Gastroesophageal sphincter (tissue), 4 donors: ENCODE measurements around the gene ARHGEF26. TPM values are rescaled to one million over a fixed set of nuclear protein-coding genes. Genes with fewer than 3 reads are reported as not detected.

Experiments
- ATAC-seq: fragments of 150-250 bp; one replicate; pipeline ENCODE4 v1.9.1; 2016; ENCODE audit warnings: mild to moderate bottlenecking, moderate library complexity
- H3K27ac ChIP-seq, 4 donors: fragments of 200-600 bp; sonication (generic) in 3 of 4; 1 replicate in 3 of 4; 2 replicates in 1 of 4; pipeline ENCODE4 v1.5.1; 2016 to 2019
- H3K27me3 ChIP-seq: fragments of 200-600 bp; sonication (generic); one replicate; pipeline ENCODE4 v1.5.1; 2019
- H3K36me3 ChIP-seq, 2 donors: fragments of 200-600 bp; sonication (generic); one replicate each; pipeline ENCODE4 v1.5.1; 2019; ENCODE audit warnings: control low read depth in 1 of 2
- H3K4me1 ChIP-seq, 3 donors: fragments of 200-600 bp; sonication (generic); 1 replicate in 2 of 3; 2 replicates in 1 of 3; pipeline ENCODE4 v1.5.1; 2016 to 2019; ENCODE audit warnings: control low read depth in 2 of 3
- H3K4me3 ChIP-seq, 2 donors: fragments of 200-600 bp; sonication (generic); one replicate each; pipeline ENCODE4 v1.5.1; 2019; ENCODE audit warnings: mild to moderate bottlenecking in 1 of 2, moderate library complexity in 1 of 2
- H3K9me3 ChIP-seq, 3 donors: fragments of 200-600 bp; sonication (generic); one replicate each; pipeline ENCODE4 v1.5.1; 2017 to 2019; ENCODE audit warnings: control low read depth in 2 of 3
- EP300 ChIP-seq: sonication (generic); formaldehyde crosslinking; IDR thresholded peaks from one replicate; pipeline ENCODE4 v1.6.1; 2017; ENCODE audit warnings: antibody characterized with exemption, mild to moderate bottlenecking
- POLR2A ChIP-seq, 2 donors: fragments of 450-650 bp; IDR thresholded peaks; one replicate each; pipeline ENCODE4 v1.6.1; 2017; ENCODE audit warnings: antibody characterized with exemption in 2 of 2, mild to moderate bottlenecking in 2 of 2, moderate library complexity in 1 of 2
- POLR2AphosphoS5 ChIP-seq: sonication (generic); formaldehyde crosslinking; IDR thresholded peaks from one replicate; pipeline ENCODE4 v1.6.1; 2017; ENCODE audit warnings: antibody characterized with exemption
- WGBS, 2 donors: methylation state at CpG; one replicate each; pipeline ENCODE4 v1.1.5; 2018; ENCODE audit warnings: low coverage in 1 of 2; 5-methylcytosine and 5-hydroxymethylcytosine counted together
- total RNA-seq, 4 donors: library from RNA; depleted of rRNA; stranded (reverse); fragments of >200 nt; gene quantifications; one replicate each; pipeline ENCODE4 v1.1.0, GENCODE V29; 2016
- TF ChIP-seq, protein P1 (sequence below), 4 experiments: fragments of 200-600 bp in 2 of 4; fragments of 450-650 bp in 2 of 4; sonication (generic) in 1 of 4; IDR thresholded peaks; one replicate each; pipeline ENCODE4 v1.5.1; 2017 to 2019; ENCODE audit warnings: antibody characterized with exemption in 4 of 4, mild to moderate bottlenecking in 2 of 4, moderate library complexity in 2 of 4

ARHGEF26 gene
- total RNA-seq, 4 donors from 2014 or later = 79.3 to 154 (median 133) TPM

DNA sequence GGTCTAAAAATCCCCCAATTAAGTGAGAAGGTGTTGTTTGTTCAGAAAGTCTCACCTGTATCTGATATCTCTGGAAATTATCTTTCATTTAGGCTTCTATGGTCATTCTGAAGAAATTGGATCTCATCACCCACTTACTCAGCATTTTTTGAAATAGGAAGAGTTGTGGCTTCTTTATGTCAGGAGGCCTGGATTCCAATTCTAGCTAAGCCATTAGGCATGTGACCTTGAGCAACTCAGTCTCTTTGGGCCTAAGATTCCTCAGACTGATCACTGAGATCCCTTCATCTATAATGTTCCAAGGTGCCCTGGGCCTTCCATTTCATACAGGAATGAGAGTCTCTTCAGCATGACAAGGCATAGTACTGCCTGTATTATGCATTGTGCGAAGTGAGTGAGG, 70.3 kb downstream of the ARHGEF26 start:
- peaks cover 5 to 63% of the 10 kb centered on the region in 2 donors for H3K36me3 ChIP-seq
- no peak for TF ChIP-seq EP300
- TF ChIP-seq POLR2A (IDR thresholded peaks at IDR 0.05) = no peak
- no peak for TF ChIP-seq POLR2AphosphoS5
- TF ChIP-seq, protein P1, sequence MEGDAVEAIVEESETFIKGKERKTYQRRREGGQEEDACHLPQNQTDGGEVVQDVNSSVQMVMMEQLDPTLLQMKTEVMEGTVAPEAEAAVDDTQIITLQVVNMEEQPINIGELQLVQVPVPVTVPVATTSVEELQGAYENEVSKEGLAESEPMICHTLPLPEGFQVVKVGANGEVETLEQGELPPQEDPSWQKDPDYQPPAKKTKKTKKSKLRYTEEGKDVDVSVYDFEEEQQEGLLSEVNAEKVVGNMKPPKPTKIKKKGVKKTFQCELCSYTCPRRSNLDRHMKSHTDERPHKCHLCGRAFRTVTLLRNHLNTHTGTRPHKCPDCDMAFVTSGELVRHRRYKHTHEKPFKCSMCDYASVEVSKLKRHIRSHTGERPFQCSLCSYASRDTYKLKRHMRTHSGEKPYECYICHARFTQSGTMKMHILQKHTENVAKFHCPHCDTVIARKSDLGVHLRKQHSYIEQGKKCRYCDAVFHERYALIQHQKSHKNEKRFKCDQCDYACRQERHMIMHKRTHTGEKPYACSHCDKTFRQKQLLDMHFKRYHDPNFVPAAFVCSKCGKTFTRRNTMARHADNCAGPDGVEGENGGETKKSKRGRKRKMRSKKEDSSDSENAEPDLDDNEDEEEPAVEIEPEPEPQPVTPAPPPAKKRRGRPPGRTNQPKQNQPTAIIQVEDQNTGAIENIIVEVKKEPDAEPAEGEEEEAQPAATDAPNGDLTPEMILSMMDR (IDR thresholded peaks at IDR 0.05) = no peak
- no peak for ATAC-seq

DNA sequence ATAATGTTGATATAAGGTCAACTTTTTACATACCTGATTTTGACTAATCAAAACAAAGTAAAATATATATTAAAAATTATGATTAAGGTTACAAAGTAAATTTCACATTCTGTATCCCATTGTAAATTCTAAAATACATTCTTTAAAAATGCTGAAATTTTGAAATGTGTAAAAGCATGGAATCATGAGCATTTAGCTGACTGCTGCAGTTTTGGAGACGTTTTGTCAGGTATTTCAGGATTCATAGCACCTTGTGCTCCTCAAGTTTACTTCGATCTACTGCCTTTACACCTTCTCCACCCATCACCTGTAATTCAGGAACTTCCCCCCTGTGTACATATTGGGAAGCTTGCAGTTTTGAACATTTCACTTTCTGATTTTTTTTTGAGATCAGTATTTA, 71.0 kb downstream of the ARHGEF26 start:
- Histone ChIP-seq H3K4me1 (peaks cover 0 to 17% (median 2%) of the 10 kb centered on the region in 3 donors), H3K27me3 (no peaks in the 10 kb centered on the region), H3K27ac (no peak overlapping the region), H3K36me3 (peaks cover 5 to 70% of the 10 kb centered on the region in 2 donors), H3K4me3 (no peak overlapping the region), H3K9me3 (no peaks in the 10 kb centered on the region)
- no peak for TF ChIP-seq POLR2AphosphoS5
- no peak for TF ChIP-seq EP300
- TF ChIP-seq, protein P1 (IDR thresholded peaks at IDR 0.05) = no peak
- TF ChIP-seq POLR2A (IDR thresholded peaks at IDR 0.05) = no peak
- 78 to 92% methylated on average over 2 of the region's 2 CpGs for WGBS, 2 donors
- no peak for ATAC-seq

More for the DNA sequence above, 70.3 kb downstream of the ARHGEF26 start:
- no peaks in the 10 kb centered on the region for H3K27me3 ChIP-seq
- peaks cover 0 to 17% (median 2%) of the 10 kb centered on the region in 3 donors for H3K4me1 ChIP-seq
- WGBS, 2 donors = 80 to 100% methylated on average over 1 of the region's 1 CpG
- H3K27ac ChIP-seq = peak overlapping the region in 1 of 4 donors; percentile 16
- H3K9me3 ChIP-seq = no peaks in the 10 kb centered on the region
- no peak overlapping the region for H3K4me3 ChIP-seq

DNA sequence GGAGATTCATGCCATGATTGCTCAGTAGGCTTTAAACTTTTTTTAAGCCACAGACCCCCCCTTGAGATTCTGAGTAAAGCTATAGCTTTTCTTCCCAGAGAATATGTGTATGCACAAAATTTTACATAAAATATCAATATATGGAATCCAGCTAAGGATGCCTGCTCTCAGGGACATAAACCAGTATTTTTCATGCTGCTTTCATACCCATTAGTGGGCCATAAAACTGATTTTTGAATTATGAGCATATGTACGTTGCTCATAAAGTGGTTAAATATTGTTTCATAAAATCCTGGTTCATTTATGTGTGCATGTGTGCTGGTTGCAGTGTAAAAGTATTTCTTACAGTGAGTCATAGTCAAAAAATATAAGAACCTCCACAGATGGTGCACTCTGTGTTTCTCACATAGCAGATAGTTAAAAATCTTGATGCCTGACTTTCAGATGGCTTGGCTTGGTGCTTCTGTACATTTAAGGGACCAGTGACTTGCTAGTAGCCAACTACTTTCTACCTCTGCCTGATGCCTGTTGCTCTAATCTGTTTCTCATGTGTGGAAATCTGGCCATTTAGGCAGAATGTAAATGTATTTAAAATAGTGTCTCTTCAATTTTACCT, 71.9 kb downstream of the ARHGEF26 start:
- Histone ChIP-seq H3K4me3 (no peak overlapping the region), H3K9me3 (no peaks in the 10 kb centered on the region), H3K27me3 (no peaks in the 10 kb centered on the region), H3K27ac (no peak overlapping the region), H3K4me1 (peaks cover 0 to 17% (median 2%) of the 10 kb centered on the region in 3 donors), H3K36me3 (peaks cover 5 to 75% of the 10 kb centered on the region in 2 donors)
- TF ChIP-seq EP300 (no peak), POLR2A (IDR thresholded peaks at IDR 0.05) (no peak), POLR2AphosphoS5 (no peak)
- TF ChIP-seq, protein P1 (IDR thresholded peaks at IDR 0.05) = no peak
- ATAC-seq = no peak
- WGBS, 2 donors = 73 to 80% methylated on average over 1 of the region's 1 CpG

DNA sequence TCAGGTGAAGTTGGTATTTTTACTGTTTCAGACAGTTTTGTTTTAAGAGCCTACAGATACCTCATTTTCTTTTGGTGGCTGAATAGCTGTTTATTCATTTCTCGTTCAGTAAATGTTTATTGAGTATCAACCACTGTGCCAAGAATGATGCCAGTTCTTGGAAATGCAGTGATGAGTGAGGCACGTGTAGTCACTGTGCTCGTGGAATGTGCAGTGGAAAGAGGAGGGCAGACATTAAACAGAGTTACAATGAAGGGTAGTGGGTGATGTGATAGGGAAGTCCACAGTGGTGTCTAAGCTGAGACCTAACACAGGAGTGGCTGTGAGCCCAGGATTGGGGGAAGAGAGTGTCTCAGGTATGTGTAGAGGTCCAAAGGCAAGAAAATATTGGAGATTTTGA, 73.7 kb downstream of the ARHGEF26 start:
- H3K4me1 ChIP-seq = peaks cover 0 to 17% (median 2%) of the 10 kb centered on the region in 3 donors
- H3K27ac ChIP-seq = peak overlapping the region in 3 of 4 donors; percentile 1 to 30 (median 16)
- no peaks in the 10 kb centered on the region for H3K9me3 ChIP-seq
- H3K4me3 ChIP-seq = no peak overlapping the region
- 42 to 56% methylated on average over 3 of the region's 3 CpGs for whole genome bisulfite sequencing, 2 donors
- H3K27me3 ChIP-seq = no peaks in the 10 kb centered on the region
- peaks cover 5 to 76% of the 10 kb centered on the region in 2 donors for H3K36me3 ChIP-seq
- peak; percentile 13 for ATAC-seq
- TF ChIP-seq POLR2A (IDR thresholded peaks at IDR 0.05) = no peak
- TF ChIP-seq, protein P1 (IDR thresholded peaks at IDR 0.05) = no peak
- no peak for TF ChIP-seq EP300
- TF ChIP-seq POLR2AphosphoS5 = peak; percentile 17
